ENCODE measurements around the gene DNAH14. TPM values are rescaled to one million over a fixed set of nuclear protein-coding genes. Genes with fewer than 3 reads are reported as not detected.

DNAH14 gene
- polyA plus RNA-seq, 1 experiment: 11.1 TPM

- no peaks in the 10 kb centered on the region for H3K27me3 ChIP-seq (ENCODE audit: control insufficient read depth, insufficient read depth, low read length)
- H3K9me3 ChIP-seq (ENCODE audit: control insufficient read depth, insufficient read depth, low read length): no peaks in the 10 kb centered on the region
- CTCF ChIA-PET: no interaction called here
- TF ChIP-seq CTCF (IDR thresholded peaks at IDR 0.05; ENCODE audit: low read depth, low read length): no peak
- no peak overlapping the region for H3K27ac ChIP-seq (ENCODE audit: low read depth, low read length)
- no peak for DNase-seq (ENCODE audit: low read depth, low spot score)
- POLR2A ChIA-PET: no interaction called here
- no peak overlapping the region for H3K4me3 ChIP-seq (ENCODE audit: low read depth, low read length)
Observed at GRCh38 chr1:225389843-225390242, 460.4 kb downstream of the DNAH14 start.

- H3K9me3 ChIP-seq (ENCODE audit: control insufficient read depth, insufficient read depth, low read length): no peaks in the 10 kb centered on the region
- POLR2A ChIA-PET: no interaction called here
- no peak overlapping the region for H3K27ac ChIP-seq (ENCODE audit: low read depth, low read length)
- no peak for TF ChIP-seq CTCF (IDR thresholded peaks at IDR 0.05; ENCODE audit: low read depth, low read length)
- CTCF ChIA-PET: interaction anchor here (1.1 to 1.3 kb wide), 2 partner anchors 19 to 78 kb away, joined by 4 to 5 read pairs; no protein-coding TSS in a partner anchor
- no peak for DNase-seq (ENCODE audit: low read depth, low spot score)
- H3K4me3 ChIP-seq (ENCODE audit: low read depth, low read length): no peak overlapping the region
- no peaks in the 10 kb centered on the region for H3K27me3 ChIP-seq (ENCODE audit: control insufficient read depth, insufficient read depth, low read length)
Observed at GRCh38 chr1:225396357-225396756, 466.9 kb downstream of the DNAH14 start.

- no peak overlapping the region for H3K27ac ChIP-seq (ENCODE audit: low read depth, low read length)
- no peaks in the 10 kb centered on the region for H3K27me3 ChIP-seq (ENCODE audit: control insufficient read depth, insufficient read depth, low read length)
- ChIA-PET POLR2A (no interaction called here), CTCF (no interaction called here)
- no peak for DNase-seq (ENCODE audit: low read depth, low spot score)
- no peak for TF ChIP-seq CTCF (IDR thresholded peaks at IDR 0.05; ENCODE audit: low read depth, low read length)
- no peak overlapping the region for H3K4me3 ChIP-seq (ENCODE audit: low read depth, low read length)
- no peaks in the 10 kb centered on the region for H3K9me3 ChIP-seq (ENCODE audit: control insufficient read depth, insufficient read depth, low read length)
Observed at GRCh38 chr1:225400968-225401367, 471.5 kb downstream of the DNAH14 start.

- no peak overlapping the region for H3K4me3 ChIP-seq (ENCODE audit: low read depth, low read length)
- ChIA-PET POLR2A (no interaction called here), CTCF (no interaction called here)
- no peak for DNase-seq (ENCODE audit: low read depth, low spot score)
- no peak overlapping the region for H3K27ac ChIP-seq (ENCODE audit: low read depth, low read length)
- no peaks in the 10 kb centered on the region for H3K27me3 ChIP-seq (ENCODE audit: control insufficient read depth, insufficient read depth, low read length)
- no peak for TF ChIP-seq CTCF (IDR thresholded peaks at IDR 0.05; ENCODE audit: low read depth, low read length)
- H3K9me3 ChIP-seq (ENCODE audit: control insufficient read depth, insufficient read depth, low read length): no peaks in the 10 kb centered on the region
Observed at GRCh38 chr1:225406976-225407725, 477.7 kb downstream of the DNAH14 start.

GRCh38 chr1:225407755-225408154, 478.3 kb downstream of the DNAH14 start:
- no peaks in the 10 kb centered on the region for H3K27me3 ChIP-seq (ENCODE audit: control insufficient read depth, insufficient read depth, low read length)
- CTCF ChIA-PET: no interaction called here
- no peak overlapping the region for H3K4me3 ChIP-seq (ENCODE audit: low read depth, low read length)
- no peak for TF ChIP-seq CTCF (IDR thresholded peaks at IDR 0.05; ENCODE audit: low read depth, low read length)
- POLR2A ChIA-PET: no interaction called here
- DNase-seq (ENCODE audit: low read depth, low spot score): no peak
- H3K9me3 ChIP-seq (ENCODE audit: control insufficient read depth, insufficient read depth, low read length): no peaks in the 10 kb centered on the region
- no peak overlapping the region for H3K27ac ChIP-seq (ENCODE audit: low read depth, low read length)
